ENCODE data around the gene SLC6A9. TPM values are rescaled to one million over a fixed set of nuclear protein-coding genes. Genes with fewer than 3 reads are reported as not detected.

Gene SLC6A9
- total and polyA plus RNA-seq, 2 donors from 2014 or later: 2.0 to 12.6 TPM

DNA sequence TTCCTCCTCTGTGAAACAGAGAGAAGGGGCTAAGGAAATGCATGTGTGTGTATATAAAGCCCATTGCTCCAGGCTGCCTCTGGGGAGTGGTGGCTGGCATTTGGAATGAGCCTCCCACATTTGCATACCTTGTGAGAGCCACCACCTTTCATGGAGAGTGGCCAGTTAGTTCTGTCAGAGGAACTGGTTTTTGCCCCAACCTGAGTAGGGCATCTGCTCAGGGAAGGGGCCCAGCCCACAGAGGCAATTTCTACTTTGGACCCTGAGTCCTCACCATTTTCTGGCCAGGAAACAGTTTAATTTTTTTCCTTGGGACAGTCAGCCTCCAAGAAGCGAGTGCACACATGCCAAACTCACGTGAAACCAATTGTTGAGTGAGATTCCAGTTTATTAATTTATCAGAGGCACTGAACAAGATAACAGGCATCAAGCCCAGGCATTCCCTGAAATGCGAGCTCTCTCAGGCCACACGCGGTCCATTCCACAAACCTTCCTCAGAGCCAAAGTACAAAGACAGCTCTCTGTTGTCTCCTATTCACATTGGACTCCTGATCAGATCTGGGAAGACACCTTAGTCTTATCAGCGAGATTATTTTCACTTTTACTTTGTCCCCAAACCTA, 1.0 kb upstream of the SLC6A9 start:
- Histone ChIP-seq H3K9me3 (ENCODE audit: control insufficient read depth in 2 of 3, insufficient read depth in 1 of 3, low read length in 3 of 3) (no peaks in the 10 kb centered on the region), H3K9ac (ENCODE audit: low read length in 3 of 3) (no peak overlapping the region), H3K27me3 (ENCODE audit: control insufficient read depth, insufficient read depth, low read length) (no peaks in the 10 kb centered on the region), H3K27ac (ENCODE audit: low read depth in 2 of 2, low read length in 2 of 2) (peak overlapping the region in 1 of 2 donors; percentile 32), H3K36me3 (ENCODE audit: control insufficient read depth in 2 of 3, insufficient read depth in 3 of 3, low read length in 3 of 3) (no peaks in the 10 kb centered on the region), H3K4me3 (ENCODE audit: low read length in 3 of 3) (no peak overlapping the region), H3K4me1 (ENCODE audit: control insufficient read depth in 2 of 3, insufficient read depth in 2 of 3, low read depth in 1 of 3, low read length in 3 of 3) (peaks cover 0 to 30% (median 28%) of the 10 kb centered on the region in 3 donors)
- intact Hi-C loops (cut with DNase I): no loop called here
- TF ChIP-seq, protein P1, sequence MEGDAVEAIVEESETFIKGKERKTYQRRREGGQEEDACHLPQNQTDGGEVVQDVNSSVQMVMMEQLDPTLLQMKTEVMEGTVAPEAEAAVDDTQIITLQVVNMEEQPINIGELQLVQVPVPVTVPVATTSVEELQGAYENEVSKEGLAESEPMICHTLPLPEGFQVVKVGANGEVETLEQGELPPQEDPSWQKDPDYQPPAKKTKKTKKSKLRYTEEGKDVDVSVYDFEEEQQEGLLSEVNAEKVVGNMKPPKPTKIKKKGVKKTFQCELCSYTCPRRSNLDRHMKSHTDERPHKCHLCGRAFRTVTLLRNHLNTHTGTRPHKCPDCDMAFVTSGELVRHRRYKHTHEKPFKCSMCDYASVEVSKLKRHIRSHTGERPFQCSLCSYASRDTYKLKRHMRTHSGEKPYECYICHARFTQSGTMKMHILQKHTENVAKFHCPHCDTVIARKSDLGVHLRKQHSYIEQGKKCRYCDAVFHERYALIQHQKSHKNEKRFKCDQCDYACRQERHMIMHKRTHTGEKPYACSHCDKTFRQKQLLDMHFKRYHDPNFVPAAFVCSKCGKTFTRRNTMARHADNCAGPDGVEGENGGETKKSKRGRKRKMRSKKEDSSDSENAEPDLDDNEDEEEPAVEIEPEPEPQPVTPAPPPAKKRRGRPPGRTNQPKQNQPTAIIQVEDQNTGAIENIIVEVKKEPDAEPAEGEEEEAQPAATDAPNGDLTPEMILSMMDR (IDR thresholded peaks at IDR 0.05; ENCODE audit: borderline replicate concordance, extremely low read depth, insufficient read depth): no peak
- FAIRE-seq (no peak), DNase-seq (no peak)

DNA sequence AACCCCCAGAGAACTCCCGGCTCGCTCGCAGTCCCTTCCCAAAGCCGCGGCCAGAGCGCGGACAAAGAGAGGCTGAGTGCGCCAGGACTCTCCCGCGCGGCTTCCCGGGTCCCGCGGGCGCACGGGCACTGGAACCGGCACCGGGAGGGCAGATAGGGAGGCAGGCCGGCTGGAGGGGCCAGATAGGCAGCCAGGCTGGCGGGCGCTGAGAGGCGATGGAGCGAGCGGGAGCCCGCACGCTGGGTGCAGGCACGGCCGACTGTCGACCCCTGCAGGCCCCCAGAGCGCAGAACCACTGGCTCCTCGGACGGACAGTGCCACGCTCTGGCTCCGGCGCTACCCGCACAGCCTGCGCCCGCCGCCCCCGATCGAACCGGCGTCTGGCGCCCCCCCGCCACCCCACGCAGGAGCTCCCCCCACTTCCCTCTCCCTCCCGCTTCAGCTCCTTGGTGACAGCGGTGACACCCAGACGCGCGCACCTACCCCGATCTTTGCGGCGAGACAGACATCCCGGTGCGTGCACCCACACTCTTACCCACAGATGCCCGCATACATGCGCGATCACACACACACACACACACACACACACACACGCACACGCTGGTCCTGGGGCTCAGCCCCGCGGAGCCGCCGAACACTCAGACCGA, 534 bp downstream of the SLC6A9 start:
- peak overlapping the region; percentile 43 to 79 for H3K27ac ChIP-seq (ENCODE audit: low read depth in 2 of 2, low read length in 2 of 2)
- peak overlapping the region; percentile 51 to 69 (median 61) for H3K4me3 ChIP-seq (ENCODE audit: low read length in 3 of 3)
- H3K9me3 ChIP-seq (ENCODE audit: control insufficient read depth in 2 of 3, insufficient read depth in 1 of 3, low read length in 3 of 3): no peaks in the 10 kb centered on the region
- TF ChIP-seq, protein P1 (IDR thresholded peaks at IDR 0.05; ENCODE audit: borderline replicate concordance, extremely low read depth, insufficient read depth): no peak
- H3K9ac ChIP-seq (ENCODE audit: low read length in 3 of 3): peak overlapping the region in 2 of 3 donors; percentile 30 to 40
- peak in 4 of 5 donors; percentile 69 to 80 (median 72) for DNase-seq
- H3K4me1 ChIP-seq (ENCODE audit: control insufficient read depth in 2 of 3, insufficient read depth in 2 of 3, low read depth in 1 of 3, low read length in 3 of 3): peaks cover 0 to 20% (median 18%) of the 10 kb centered on the region in 3 donors
- no peaks in the 10 kb centered on the region for H3K27me3 ChIP-seq (ENCODE audit: control insufficient read depth, insufficient read depth, low read length)
- intact Hi-C loops (cut with DNase I): no loop called here
- FAIRE-seq: no peak
- no peaks in the 10 kb centered on the region for H3K36me3 ChIP-seq (ENCODE audit: control insufficient read depth in 2 of 3, insufficient read depth in 3 of 3, low read length in 3 of 3)

DNA sequence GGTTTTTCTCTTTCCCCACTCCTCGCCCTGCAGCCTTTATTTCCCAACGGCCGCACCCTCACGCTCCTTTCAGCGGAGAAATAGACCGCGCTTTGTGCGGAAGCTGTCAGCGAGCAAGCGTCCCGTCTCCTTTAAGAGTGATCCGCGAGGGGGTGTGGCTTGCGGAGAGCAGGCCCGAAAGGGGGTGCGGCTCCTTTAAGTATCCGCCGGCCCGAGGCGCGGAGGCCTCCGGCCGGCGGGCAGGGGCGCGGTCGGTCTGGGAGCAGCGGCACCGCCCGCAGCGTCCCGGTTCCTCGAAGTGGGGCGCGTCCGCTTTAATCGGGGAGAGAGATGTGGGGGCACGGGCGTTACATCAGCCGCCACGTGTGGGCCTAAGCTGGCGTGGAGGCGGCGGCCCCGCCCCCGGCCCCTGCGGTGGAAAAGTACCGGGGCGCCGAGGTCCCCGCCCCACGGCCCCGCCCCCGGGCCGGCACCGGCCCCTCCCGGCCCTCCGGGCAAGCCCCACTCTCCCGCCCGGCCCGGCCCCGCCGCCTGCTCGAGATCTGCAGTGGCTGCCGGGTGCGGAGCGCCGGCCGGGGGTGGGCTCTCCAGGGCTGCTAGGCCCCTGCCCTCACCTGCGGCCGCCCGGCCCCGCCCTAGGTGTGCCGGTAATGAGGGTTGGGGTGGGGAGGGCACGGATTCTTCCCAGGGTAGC, 1.2 kb downstream of the SLC6A9 start:
- FAIRE-seq: no peak
- Histone ChIP-seq H3K4me1 (ENCODE audit: control insufficient read depth in 2 of 3, insufficient read depth in 2 of 3, low read depth in 1 of 3, low read length in 3 of 3) (peaks cover 0 to 18% (median 16%) of the 10 kb centered on the region in 3 donors), H3K36me3 (ENCODE audit: control insufficient read depth in 2 of 3, insufficient read depth in 3 of 3, low read length in 3 of 3) (no peaks in the 10 kb centered on the region), H3K9ac (ENCODE audit: low read length in 3 of 3) (peak overlapping the region; percentile 47 to 84 (median 74)), H3K4me3 (ENCODE audit: low read length in 3 of 3) (peak overlapping the region; percentile 75 to 87 (median 78)), H3K9me3 (ENCODE audit: control insufficient read depth in 2 of 3, insufficient read depth in 1 of 3, low read length in 3 of 3) (no peaks in the 10 kb centered on the region), H3K27me3 (ENCODE audit: control insufficient read depth, insufficient read depth, low read length) (no peaks in the 10 kb centered on the region), H3K27ac (ENCODE audit: low read depth in 2 of 2, low read length in 2 of 2) (peak overlapping the region; percentile 71 to 79)
- intact Hi-C loops (cut with DNase I): no loop called here
- TF ChIP-seq, protein P1 (IDR thresholded peaks at IDR 0.05; ENCODE audit: borderline replicate concordance, extremely low read depth, insufficient read depth): no peak
- peak; percentile 86 to 95 (median 93) for DNase-seq

Data from kidney (tissue), 14 donors.